Mammary microvascular endothelial cell (primary cell): ENCODE measurements around the gene DHRS9. TPM values are rescaled to one million over a fixed set of nuclear protein-coding genes. Genes with fewer than 3 reads are reported as not detected.

Source experiments
- total RNA-seq: library from RNA; depleted of rRNA; stranded (reverse); fragments of >200 nt; gene quantifications from 2 replicates; pipeline ENCODE4 v1.2.3, GENCODE V29; 2015

Gene DHRS9
- total RNA-seq: not detected in 2 replicates

GRCh38 chr2:169069341-169069740 is at the start of gene DHRS9:
Gene DHRS9, plus strand, starts transcription at chr2:169069563. Its CDS starts 12,019 bp downstream, at chr2:169081582.

GRCh38 chr2:169031202-169031601 is 38.2 kb upstream of the DHRS9 start, which contains the start of gene ABCB11:
Gene ABCB11, minus strand, starts transcription at chr2:169031324. Its CDS starts 13,199 bp downstream, at chr2:169018125.

Other genes starting within 250 kb of the DHRS9 start
- gene SPC25, start 179.1 kb upstream of the DHRS9 start, total RNA-seq: 18.6 and 18.8 TPM in 2 replicates
- not detected in 2 replicates for gene G6PC2, start 168.3 kb upstream of the DHRS9 start, total RNA-seq
- under 0.01 and 0.05 TPM in 2 replicates for gene ABCB11, start 38.2 kb upstream of the DHRS9 start, total RNA-seq